ENCODE measurements around the gene DOCK2. TPM values are rescaled to one million over a fixed set of nuclear protein-coding genes. Genes with fewer than 3 reads are reported as not detected.
"Not testable (repeated sequence)": the region's sequence is repeated elsewhere in the genome, so short reads cannot be mapped to it uniquely, and the experiment has no call there.

DOCK2 gene
- total and polyA plus RNA-seq, 2 donors: 4.1 to 19.1 TPM

- Histone ChIP-seq H3K4me1 (ENCODE audit: insufficient read depth) (no peaks in the 10 kb centered on the region), H3K4me3 (ENCODE audit: low read depth, low read length) (no peak overlapping the region), H3K27ac (ENCODE audit: low read depth) (no peak overlapping the region), H3K36me3 (ENCODE audit: insufficient read depth) (no peaks in the 10 kb centered on the region)
- 80% methylated on average over 2 of the region's 2 CpGs for WGBS
- DNase-seq (ENCODE audit: extremely low spot score): no peak
These were observed 302.7 kb downstream of the DOCK2 start for GRCh38 chr5:169939731-169940130.

DNA sequence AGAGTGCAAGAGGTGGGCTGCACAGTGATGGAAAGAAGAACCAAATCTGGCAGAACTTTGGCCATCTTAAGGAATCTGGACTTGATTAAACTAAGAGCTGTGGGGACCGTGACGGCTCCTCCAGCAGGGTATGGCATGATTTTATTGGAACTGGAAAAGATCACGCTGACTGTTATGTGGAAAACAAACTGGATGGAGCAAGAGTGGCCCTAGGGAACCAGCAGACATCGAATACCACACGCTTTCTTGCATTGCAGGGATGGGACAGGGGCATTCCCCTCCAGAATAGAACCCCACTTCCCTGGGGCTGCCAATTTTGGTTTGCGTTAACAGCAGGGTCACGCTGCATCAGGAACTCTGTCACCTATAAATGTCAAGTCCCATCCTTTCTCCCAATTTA lies 304.5 kb downstream of the DOCK2 start:
- Histone ChIP-seq H3K36me3 (ENCODE audit: insufficient read depth) (no peaks in the 10 kb centered on the region), H3K4me1 (ENCODE audit: insufficient read depth) (no peaks in the 10 kb centered on the region), H3K4me3 (ENCODE audit: low read depth, low read length) (no peak overlapping the region), H3K27ac (ENCODE audit: low read depth) (no peak overlapping the region)
- WGBS: 80% methylated on average over 7 of the region's 7 CpGs
- DNase-seq (ENCODE audit: extremely low spot score): no peak

DNA sequence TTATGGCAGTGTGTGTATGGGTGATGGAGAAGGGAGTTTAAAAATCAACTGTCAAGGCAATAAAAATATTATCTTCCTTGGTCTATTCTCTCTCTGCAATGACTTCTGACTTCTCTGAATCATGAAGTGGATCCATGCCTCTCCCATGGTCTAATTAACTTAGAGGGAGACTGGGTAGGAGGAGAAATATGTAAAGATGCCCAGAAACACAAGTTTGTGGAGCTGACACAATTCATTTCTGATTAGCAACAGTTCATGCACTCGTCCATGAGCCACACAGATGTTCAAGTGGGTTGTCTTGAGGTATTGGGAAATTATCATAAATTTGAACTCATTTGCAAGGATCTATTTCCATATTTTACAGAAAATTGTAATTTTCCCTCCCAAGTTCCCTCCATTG lies 305.1 kb downstream of the DOCK2 start:
- no peak overlapping the region for H3K4me3 ChIP-seq (ENCODE audit: low read depth, low read length)
- no peaks in the 10 kb centered on the region for H3K36me3 ChIP-seq (ENCODE audit: insufficient read depth)
- H3K27ac ChIP-seq (ENCODE audit: low read depth): no peak overlapping the region
- DNase-seq (ENCODE audit: extremely low spot score): no peak
- 90% methylated on average over 1 of the region's 1 CpG for WGBS
- no peaks in the 10 kb centered on the region for H3K4me1 ChIP-seq (ENCODE audit: insufficient read depth)

DNA sequence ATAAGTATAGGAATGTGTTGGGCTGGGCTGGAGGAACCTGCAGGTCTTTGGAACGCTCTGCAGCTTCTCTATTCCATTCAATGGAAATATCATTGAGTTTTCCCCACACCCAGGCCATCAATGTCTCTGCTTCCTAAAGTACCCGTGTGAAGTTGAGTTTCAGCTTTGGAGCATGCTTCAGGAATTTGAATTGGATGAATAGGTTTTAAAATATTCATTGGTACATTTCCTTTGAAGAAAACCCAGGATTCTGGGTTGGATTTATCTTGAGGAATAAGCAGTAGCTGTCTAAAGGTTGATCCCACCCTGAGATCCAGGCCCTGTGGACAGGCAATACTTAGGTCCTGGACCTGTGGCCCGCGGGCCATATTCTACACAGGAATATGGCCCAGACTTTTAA lies 306.0 kb downstream of the DOCK2 start:
- Histone ChIP-seq H3K27ac (ENCODE audit: low read depth) (no peak overlapping the region), H3K4me3 (ENCODE audit: low read depth, low read length) (no peak overlapping the region), H3K36me3 (ENCODE audit: insufficient read depth) (no peaks in the 10 kb centered on the region), H3K4me1 (ENCODE audit: insufficient read depth) (no peaks in the 10 kb centered on the region)
- DNase-seq (ENCODE audit: extremely low spot score): no peak
- WGBS: 93% methylated on average over 4 of the region's 4 CpGs

GRCh38 chr5:169944115-169944514 lies 307.0 kb downstream of the DOCK2 start:
- H3K4me3 ChIP-seq (ENCODE audit: low read depth, low read length): no peak overlapping the region
- WGBS: 73% methylated on average over 6 of the region's 6 CpGs
- no peak for DNase-seq (ENCODE audit: extremely low spot score)
- no peaks in the 10 kb centered on the region for H3K4me1 ChIP-seq (ENCODE audit: insufficient read depth)
- no peak overlapping the region for H3K27ac ChIP-seq (ENCODE audit: low read depth)
- no peaks in the 10 kb centered on the region for H3K36me3 ChIP-seq (ENCODE audit: insufficient read depth)

DNA sequence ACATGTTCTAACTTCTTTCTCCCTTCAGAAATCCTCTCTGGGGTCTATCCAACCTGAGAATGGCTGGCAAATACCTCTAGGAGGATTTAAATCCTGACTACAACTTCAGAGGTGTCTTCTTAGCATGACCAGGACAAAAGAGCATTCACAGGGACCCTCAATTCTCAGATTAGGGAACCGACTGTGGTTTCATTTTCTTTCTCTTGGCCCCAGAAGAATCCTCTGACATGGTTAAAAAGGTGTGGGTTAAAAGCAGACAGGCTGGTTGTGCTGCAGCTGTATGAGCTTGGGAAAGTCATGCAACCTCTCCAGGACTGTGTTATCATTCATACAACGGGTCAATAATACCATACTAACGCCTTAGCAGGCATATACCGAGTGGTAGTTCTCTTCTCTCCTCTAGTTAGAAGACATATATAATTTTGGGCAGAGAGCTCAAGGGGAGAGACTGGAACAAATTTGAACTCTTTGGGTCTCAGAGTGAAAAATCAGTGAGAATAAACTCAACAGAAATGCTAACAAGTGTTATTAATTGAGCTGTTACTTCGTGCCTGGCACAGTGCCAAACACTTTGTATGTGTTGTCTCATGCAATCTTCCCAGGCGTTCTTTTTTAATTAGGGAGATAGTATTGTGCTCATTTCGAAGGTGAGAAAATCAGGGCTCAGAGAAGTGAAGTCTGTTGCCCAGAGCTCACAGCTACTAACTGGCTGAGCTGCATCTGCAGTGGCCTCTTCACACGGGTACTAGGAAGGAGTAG lies 308.0 kb downstream of the DOCK2 start:
- Histone ChIP-seq H3K4me1 (ENCODE audit: insufficient read depth) (no peaks in the 10 kb centered on the region), H3K27ac (ENCODE audit: low read depth) (no peak overlapping the region), H3K36me3 (ENCODE audit: insufficient read depth) (no peaks in the 10 kb centered on the region), H3K4me3 (ENCODE audit: low read depth, low read length) (no peak overlapping the region)
- no peak for DNase-seq (ENCODE audit: extremely low spot score)
- 71% methylated on average over 8 of the region's 8 CpGs for WGBS

DNA sequence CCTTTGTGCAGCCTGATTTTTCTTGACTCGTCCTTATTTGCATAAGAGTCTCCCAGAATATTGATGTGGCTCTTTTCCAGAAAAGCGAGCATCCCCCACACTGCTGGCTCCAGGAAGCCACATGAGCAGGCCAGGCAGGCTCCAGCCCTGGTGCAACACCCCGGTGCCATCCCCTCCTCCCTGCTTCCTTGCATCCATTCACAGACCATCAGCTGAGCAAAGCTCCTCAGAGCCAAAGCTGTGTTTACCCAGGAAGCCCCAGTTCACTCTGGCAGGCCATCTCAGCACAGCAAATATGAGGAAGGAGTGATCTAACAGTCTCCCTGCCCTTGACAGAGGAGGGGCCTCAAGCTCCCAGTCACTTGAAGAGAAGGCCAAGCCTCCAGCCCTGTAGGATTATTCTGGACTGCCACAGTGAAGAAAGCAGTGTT lies 308.8 kb downstream of the DOCK2 start:
- H3K27ac ChIP-seq (ENCODE audit: low read depth): no peak overlapping the region
- 21% methylated on average over 3 of the region's 3 CpGs for WGBS
- DNase-seq (ENCODE audit: extremely low spot score): peak; percentile 40

GRCh38 chr5:169946743-169947295 lies 309.7 kb downstream of the DOCK2 start:
- Histone ChIP-seq H3K36me3 (ENCODE audit: insufficient read depth) (no peaks in the 10 kb centered on the region), H3K4me3 (ENCODE audit: low read depth, low read length) (no peak overlapping the region), H3K27ac (ENCODE audit: low read depth) (no peak overlapping the region), H3K4me1 (ENCODE audit: insufficient read depth) (no peaks in the 10 kb centered on the region)
- WGBS: 92% methylated on average over 5 of the region's 5 CpGs
- DNase-seq (ENCODE audit: extremely low spot score): no peak

More for the DNA sequence above, 308.8 kb downstream of the DOCK2 start:
- H3K36me3 ChIP-seq (ENCODE audit: insufficient read depth): no peaks in the 10 kb centered on the region
- no peak overlapping the region for H3K4me3 ChIP-seq (ENCODE audit: low read depth, low read length)
- no peaks in the 10 kb centered on the region for H3K4me1 ChIP-seq (ENCODE audit: insufficient read depth)

- Histone ChIP-seq H3K4me3 (ENCODE audit: low read depth, low read length) (no peak overlapping the region), H3K36me3 (ENCODE audit: insufficient read depth) (no peaks in the 10 kb centered on the region), H3K27ac (ENCODE audit: low read depth) (no peak overlapping the region), H3K4me1 (ENCODE audit: insufficient read depth) (no peaks in the 10 kb centered on the region)
- DNase-seq (ENCODE audit: extremely low spot score): no peak
- 84% methylated on average over 2 of the region's 2 CpGs for WGBS
These were observed 313.3 kb downstream of the DOCK2 start for GRCh38 chr5:169950333-169950732.

GRCh38 chr5:169953196-169953595 lies 316.1 kb downstream of the DOCK2 start:
- not testable (repeated sequence) for H3K27ac ChIP-seq (ENCODE audit: low read depth); DNase-seq (ENCODE audit: extremely low spot score); H3K4me1 ChIP-seq (ENCODE audit: insufficient read depth); H3K4me3 ChIP-seq (ENCODE audit: low read depth, low read length); H3K36me3 ChIP-seq (ENCODE audit: insufficient read depth)
- WGBS: 56% methylated on average over 4 of the region's 4 CpGs

DNA sequence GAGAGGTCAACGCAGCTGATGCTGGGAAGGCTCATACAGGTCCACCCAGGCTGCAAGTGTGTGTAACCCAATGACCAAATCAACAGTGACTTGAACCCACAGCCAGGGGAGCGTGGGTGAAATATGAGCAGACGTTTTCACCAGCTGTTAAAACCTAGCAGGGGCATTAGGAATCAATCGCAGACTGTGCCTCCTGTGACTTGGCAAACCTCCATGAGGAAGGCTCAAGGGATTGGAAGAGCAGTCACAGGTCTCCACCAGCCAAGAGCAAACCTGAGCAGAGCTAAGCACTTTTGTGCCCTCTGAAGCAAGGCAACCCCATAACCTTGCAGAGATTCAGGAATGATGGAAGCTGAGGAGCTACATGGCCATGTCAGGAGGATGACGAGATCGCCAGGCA lies 317.7 kb downstream of the DOCK2 start:
- Histone ChIP-seq H3K27ac (ENCODE audit: low read depth) (no peak overlapping the region), H3K4me3 (ENCODE audit: low read depth, low read length) (no peak overlapping the region), H3K4me1 (ENCODE audit: insufficient read depth) (no peaks in the 10 kb centered on the region), H3K36me3 (ENCODE audit: insufficient read depth) (no peaks in the 10 kb centered on the region)
- no peak for DNase-seq (ENCODE audit: extremely low spot score)
- 80% methylated on average over 6 of the region's 6 CpGs for WGBS

GRCh38 chr5:169956126-169956525 lies 319.1 kb downstream of the DOCK2 start:
- Histone ChIP-seq H3K4me1 (ENCODE audit: insufficient read depth) (no peaks in the 10 kb centered on the region), H3K4me3 (ENCODE audit: low read depth, low read length) (no peak overlapping the region), H3K36me3 (ENCODE audit: insufficient read depth) (no peaks in the 10 kb centered on the region), H3K27ac (ENCODE audit: low read depth) (no peak overlapping the region)
- 60% methylated on average over 3 of the region's 3 CpGs for WGBS
- DNase-seq (ENCODE audit: extremely low spot score): no peak

DNA sequence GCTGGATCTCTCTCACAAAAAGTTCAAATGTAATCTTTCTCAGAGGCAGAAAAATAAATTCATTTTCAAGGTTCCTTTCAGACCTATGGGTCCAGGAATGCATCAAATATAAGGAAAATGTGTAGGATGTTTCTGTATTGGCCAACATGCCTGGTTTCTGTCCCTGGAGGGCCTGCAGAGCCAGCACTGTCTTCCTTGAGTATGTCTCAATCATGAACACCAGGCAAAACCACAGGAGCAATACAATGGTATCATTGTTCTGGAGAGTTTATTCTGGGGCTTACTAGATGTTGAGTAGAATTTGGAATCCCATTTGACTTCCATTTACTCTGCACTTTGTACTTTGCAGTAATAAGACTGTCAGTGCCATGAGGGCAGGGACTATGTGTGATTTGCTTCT lies 319.7 kb downstream of the DOCK2 start:
- Histone ChIP-seq H3K27ac (ENCODE audit: low read depth) (no peak overlapping the region), H3K4me1 (ENCODE audit: insufficient read depth) (no peaks in the 10 kb centered on the region), H3K4me3 (ENCODE audit: low read depth, low read length) (no peak overlapping the region), H3K36me3 (ENCODE audit: insufficient read depth) (no peaks in the 10 kb centered on the region)
- DNase-seq (ENCODE audit: extremely low spot score): no peak

GRCh38 chr5:169958278-169958677 lies 321.2 kb downstream of the DOCK2 start:
- Histone ChIP-seq H3K27ac (ENCODE audit: low read depth) (no peak overlapping the region), H3K4me3 (ENCODE audit: low read depth, low read length) (no peak overlapping the region), H3K36me3 (ENCODE audit: insufficient read depth) (no peaks in the 10 kb centered on the region), H3K4me1 (ENCODE audit: insufficient read depth) (no peaks in the 10 kb centered on the region)
- 73% methylated on average over 3 of the region's 3 CpGs for WGBS
- DNase-seq (ENCODE audit: extremely low spot score): no peak

Data from urinary bladder (tissue), 4 donors.